Astrocyte of the spinal cord (primary cell): ENCODE data around the gene RSBN1L.
"Not testable (repeated sequence)": the region's sequence is repeated elsewhere in the genome, so short reads cannot be mapped to it uniquely, and the experiment has no call there.

ENCODE experiments used
- DNase-seq: peaks from one replicate; pipeline ENCODE4 v3.0.0; 2011; ENCODE audit warnings: low read depth, low spot score
- H3K4me3 ChIP-seq: 2 replicates; pipeline ENCODE4 v1.5.1; 2011; ENCODE audit warnings: low read depth, mild to moderate bottlenecking, low read length, moderate library complexity
- in situ Hi-C: cut with HindIII; loops from 2 replicates; pipeline ENCODE4 v1.10.0; 2017; ENCODE audit warnings: low sequenced_read_pairs
- TF ChIP-seq, protein P1 (sequence below): IDR thresholded peaks from 2 replicates; pipeline ENCODE4 v1.5.1; 2012; ENCODE audit warnings: low read depth, mild to moderate bottlenecking, low read length, inconsistent platforms

The RSBN1L gene

GRCh38 chr7:77696643-77697534 is 630 bp downstream of the RSBN1L start:
- peak overlapping the region; percentile 93 for H3K4me3 ChIP-seq
- in situ Hi-C loops: no loop called here
- TF ChIP-seq, protein P1, sequence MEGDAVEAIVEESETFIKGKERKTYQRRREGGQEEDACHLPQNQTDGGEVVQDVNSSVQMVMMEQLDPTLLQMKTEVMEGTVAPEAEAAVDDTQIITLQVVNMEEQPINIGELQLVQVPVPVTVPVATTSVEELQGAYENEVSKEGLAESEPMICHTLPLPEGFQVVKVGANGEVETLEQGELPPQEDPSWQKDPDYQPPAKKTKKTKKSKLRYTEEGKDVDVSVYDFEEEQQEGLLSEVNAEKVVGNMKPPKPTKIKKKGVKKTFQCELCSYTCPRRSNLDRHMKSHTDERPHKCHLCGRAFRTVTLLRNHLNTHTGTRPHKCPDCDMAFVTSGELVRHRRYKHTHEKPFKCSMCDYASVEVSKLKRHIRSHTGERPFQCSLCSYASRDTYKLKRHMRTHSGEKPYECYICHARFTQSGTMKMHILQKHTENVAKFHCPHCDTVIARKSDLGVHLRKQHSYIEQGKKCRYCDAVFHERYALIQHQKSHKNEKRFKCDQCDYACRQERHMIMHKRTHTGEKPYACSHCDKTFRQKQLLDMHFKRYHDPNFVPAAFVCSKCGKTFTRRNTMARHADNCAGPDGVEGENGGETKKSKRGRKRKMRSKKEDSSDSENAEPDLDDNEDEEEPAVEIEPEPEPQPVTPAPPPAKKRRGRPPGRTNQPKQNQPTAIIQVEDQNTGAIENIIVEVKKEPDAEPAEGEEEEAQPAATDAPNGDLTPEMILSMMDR: no peak
- peak; percentile 55 for DNase-seq

GRCh38 chr7:77697535-77697831 is 1.2 kb downstream of the RSBN1L start:
- no peak for DNase-seq
- TF ChIP-seq, protein P1: no peak
- H3K4me3 ChIP-seq: peak overlapping the region; percentile 93
- in situ Hi-C loops: no loop called here

DNA sequence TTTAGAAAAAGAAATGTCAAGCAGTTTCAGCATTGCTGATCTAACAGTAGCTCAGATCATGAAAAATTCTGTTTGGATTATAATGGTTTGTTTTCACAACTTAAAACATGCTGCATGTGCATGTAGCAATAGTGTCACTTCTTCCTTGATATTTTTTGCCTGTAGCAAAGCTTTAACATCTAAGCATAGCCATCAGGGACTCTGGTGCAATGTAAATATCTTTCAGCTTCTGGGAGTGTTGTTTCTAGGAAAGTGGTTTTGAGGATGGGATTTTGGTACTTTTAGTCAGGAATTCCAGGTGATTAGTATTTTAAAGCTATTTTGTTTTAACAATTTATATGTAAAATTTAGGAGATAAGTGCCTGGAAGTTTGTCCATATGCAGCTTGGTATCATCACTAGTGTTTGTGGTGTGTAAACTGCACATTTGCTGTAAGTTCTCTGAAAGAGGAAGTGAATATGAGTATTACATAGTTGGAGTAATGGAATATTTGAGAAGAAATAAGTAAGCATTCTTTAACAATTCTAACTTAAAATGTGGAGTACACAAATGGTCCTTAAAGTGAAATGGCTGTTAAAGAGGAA is 1.9 kb downstream of the RSBN1L start:
- peak overlapping the region; percentile 93 for H3K4me3 ChIP-seq
- in situ Hi-C loops: no loop called here
- DNase-seq: no peak
- TF ChIP-seq, protein P1: no peak

GRCh38 chr7:77699056-77699455 is 2.8 kb downstream of the RSBN1L start:
- TF ChIP-seq, protein P1: no peak
- in situ Hi-C loops: no loop called here
- no peak for DNase-seq
- H3K4me3 ChIP-seq: no peak overlapping the region

GRCh38 chr7:77702513-77702912 is 6.3 kb downstream of the RSBN1L start:
- in situ Hi-C loops: no loop called here
- TF ChIP-seq, protein P1: no peak
- no peak overlapping the region for H3K4me3 ChIP-seq
- DNase-seq: no peak

DNA sequence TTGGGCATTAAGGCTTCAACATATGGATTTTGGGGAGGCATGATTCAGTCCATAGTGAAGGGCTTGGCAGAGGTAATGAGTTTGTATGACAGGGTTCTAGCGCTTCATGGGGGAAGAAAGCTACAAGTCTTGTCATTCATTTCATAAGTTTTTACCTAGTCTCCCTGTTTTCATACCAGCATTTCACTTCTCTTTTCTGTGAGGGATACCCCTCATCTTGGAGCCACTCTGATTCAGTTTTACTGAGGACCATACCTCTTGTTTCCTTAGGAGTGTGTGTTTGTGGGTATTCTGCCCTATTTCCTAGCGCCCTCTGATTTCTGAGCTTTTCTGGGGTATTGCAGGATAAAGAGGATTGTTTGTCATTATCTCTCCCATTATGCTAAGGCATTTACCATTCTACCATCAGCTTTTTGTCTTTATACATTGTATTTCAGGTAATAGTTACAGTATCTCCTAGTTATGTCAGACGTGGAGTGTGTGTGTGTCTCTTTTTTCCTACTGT is 6.8 kb downstream of the RSBN1L start:
- in situ Hi-C loops: no loop called here
- TF ChIP-seq, protein P1: no peak
- DNase-seq: no peak
- H3K4me3 ChIP-seq: no peak overlapping the region

- in situ Hi-C loops, DNase-seq, H3K4me3 ChIP-seq: not testable (repeated sequence)
Observed at GRCh38 chr7:77703669-77704068, 7.4 kb downstream of the RSBN1L start.
